GM12878 (cell line): ENCODE data around the gene DUOX2.

Experiments
- ETV6 ChIP-seq, 2 experiments: fragments of 450-650 bp in 1 of 2; IDR thresholded peaks in 1 of 2; conservative IDR thresholded peaks in 1 of 2; 2 replicates each; pipeline ENCODE4 v1.6.1; 2014; ENCODE audit warnings: antibody characterized with exemption in 1 of 2, borderline replicate concordance in 1 of 2, low read depth in 1 of 2, mild to moderate bottlenecking in 1 of 2, moderate library complexity in 1 of 2
- MEF2A ChIP-seq: IDR thresholded peaks from 2 replicates; pipeline ENCODE4 v1.6.1; 2011; ENCODE audit warnings: low read depth, mild to moderate bottlenecking, low read length, moderate library complexity; ENCODE audit not compliant: insufficient read depth
- POLR2A ChIP-seq: IDR thresholded peaks from 2 replicates; pipeline ENCODE4 v1.6.1; 2011; ENCODE audit warnings: low read depth, mild to moderate bottlenecking, low read length
- TF ChIP-seq, protein P1 (sequence below), 3 experiments: IDR thresholded peaks in 2 of 3; conservative IDR thresholded peaks in 1 of 3; 2 replicates each; pipeline ENCODE4 v1.5.1; 2011; ENCODE audit warnings: low read depth in 3 of 3, low read length in 3 of 3, mild to moderate bottlenecking in 3 of 3, control low read depth in 2 of 3, moderate library complexity in 2 of 3, inconsistent platforms in 1 of 3, mixed read lengths in 1 of 3; ENCODE audit not compliant: control insufficient read depth in 2 of 3, insufficient read depth in 1 of 3; ENCODE audit errors: extremely low read depth in 1 of 3

DNA sequence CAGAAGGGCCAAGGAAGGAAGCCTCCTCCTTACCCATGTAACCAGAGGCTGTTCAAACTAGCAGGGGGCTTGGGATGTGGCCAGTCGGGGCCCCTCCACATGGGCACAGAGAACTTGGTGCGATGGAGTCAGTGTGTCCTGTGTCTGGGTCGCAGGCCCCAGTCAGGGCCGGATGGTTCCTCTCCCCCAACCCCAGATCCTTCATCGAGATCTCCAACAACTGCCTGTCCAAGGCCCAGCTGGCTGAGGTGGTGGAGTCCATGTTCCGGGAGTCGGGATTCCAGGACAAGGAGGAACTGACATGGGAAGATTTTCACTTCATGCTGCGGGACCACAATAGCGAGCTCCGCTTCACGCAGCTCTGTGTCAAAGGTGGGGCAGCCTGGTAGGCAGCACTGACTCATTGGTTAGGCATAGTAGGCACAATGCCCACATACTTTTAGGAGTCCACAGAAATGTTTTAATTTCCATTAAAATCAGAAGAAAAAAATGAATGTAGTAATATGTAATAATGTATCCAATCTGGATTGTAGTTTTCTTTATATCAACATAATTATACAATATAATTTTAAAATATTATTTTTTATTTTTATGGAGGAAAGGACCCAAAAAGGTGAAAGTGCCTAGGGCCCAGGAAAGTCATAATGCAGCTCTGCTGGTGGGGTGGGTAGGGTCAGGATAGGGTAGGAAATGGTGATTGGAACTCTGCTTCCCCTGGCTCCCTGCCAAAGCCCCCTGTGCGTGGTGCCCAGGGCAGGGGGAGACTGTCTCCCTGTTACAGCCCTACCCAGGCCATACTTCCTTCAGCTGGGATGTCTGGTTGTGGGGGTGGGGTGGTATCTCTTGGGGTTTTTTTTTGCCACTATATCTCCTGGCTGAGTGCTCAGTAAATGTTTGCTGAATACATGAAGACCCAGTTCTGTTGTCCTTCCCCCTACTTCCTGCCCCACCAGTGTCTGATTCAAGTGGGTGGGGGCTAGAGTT lies 34.4 kb upstream of the DUOX2 start:
- TF ChIP-seq, protein P1, sequence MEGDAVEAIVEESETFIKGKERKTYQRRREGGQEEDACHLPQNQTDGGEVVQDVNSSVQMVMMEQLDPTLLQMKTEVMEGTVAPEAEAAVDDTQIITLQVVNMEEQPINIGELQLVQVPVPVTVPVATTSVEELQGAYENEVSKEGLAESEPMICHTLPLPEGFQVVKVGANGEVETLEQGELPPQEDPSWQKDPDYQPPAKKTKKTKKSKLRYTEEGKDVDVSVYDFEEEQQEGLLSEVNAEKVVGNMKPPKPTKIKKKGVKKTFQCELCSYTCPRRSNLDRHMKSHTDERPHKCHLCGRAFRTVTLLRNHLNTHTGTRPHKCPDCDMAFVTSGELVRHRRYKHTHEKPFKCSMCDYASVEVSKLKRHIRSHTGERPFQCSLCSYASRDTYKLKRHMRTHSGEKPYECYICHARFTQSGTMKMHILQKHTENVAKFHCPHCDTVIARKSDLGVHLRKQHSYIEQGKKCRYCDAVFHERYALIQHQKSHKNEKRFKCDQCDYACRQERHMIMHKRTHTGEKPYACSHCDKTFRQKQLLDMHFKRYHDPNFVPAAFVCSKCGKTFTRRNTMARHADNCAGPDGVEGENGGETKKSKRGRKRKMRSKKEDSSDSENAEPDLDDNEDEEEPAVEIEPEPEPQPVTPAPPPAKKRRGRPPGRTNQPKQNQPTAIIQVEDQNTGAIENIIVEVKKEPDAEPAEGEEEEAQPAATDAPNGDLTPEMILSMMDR (IDR thresholded peaks at IDR 0.05 in 2 of 3, conservative IDR thresholded peaks at IDR 0.05 in 1 of 3; ENCODE audit: control insufficient read depth in 2 of 3, extremely low read depth in 1 of 3, insufficient read depth in 1 of 3, low read depth in 3 of 3, low read length in 3 of 3): no peak
- TF ChIP-seq MEF2A (no peak), ETV6 (conservative IDR thresholded peaks at IDR 0.05 in 1 of 2, IDR thresholded peaks at IDR 0.05 in 1 of 2; ENCODE audit: borderline replicate concordance in 1 of 2, low read depth in 1 of 2) (no peak), POLR2A (no peak)
